ENCODE results near the gene TFEB.

The TFEB gene

GRCh38 chr6:41638002-41638934 lies 97.1 kb downstream of the TFEB start, which contains the start of gene MDFI:
Gene MDFI, plus strand, starts transcription at chr6:41638468. Its CDS starts 282 bp downstream, at chr6:41638750.
- DNase-seq (ENCODE audit: low read depth): no peak

GRCh38 chr6:41637194-41638001 lies 98.0 kb downstream of the TFEB start:
- no peak for DNase-seq (ENCODE audit: low read depth)

GRCh38 chr6:41636833-41637193 lies 98.6 kb downstream of the TFEB start:
- no peak for DNase-seq (ENCODE audit: low read depth)

GRCh38 chr6:41635365-41635764 lies 100.0 kb downstream of the TFEB start:
- DNase-seq (ENCODE audit: low read depth): no peak

DNA sequence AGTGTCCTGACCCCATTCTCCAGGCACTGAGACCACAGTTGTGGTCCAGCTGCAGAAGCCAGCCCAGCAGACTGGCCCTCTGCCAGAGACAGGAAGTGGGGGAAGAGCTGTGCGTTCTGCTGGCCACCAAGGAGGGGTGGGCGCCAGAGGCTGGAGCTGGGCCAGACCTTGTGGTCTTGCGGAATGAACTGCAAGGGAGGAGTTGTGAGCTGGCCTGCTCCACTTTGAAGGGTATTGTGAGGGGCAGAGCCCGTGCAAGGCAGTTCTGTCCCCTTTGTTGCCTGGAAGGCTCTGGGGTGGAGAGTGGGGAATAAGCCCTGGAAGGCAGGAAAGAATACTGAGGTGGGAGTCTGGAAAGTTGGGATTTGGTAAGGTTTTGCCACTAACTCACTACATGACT lies 100.8 kb downstream of the TFEB start:
- no peak for DNase-seq (ENCODE audit: low read depth)

Measured in non-pigmented ciliary epithelial cell (primary cell).